Gastroesophageal sphincter (tissue), 4 donors: ENCODE measurements around the gene ASIC3. TPM values are rescaled to one million over a fixed set of nuclear protein-coding genes. Genes with fewer than 3 reads are reported as not detected.

ENCODE experiments used
- ATAC-seq: fragments of 150-250 bp; one replicate; pipeline ENCODE4 v1.9.1; 2016; ENCODE audit warnings: mild to moderate bottlenecking, moderate library complexity
- H3K27ac ChIP-seq, 4 donors: fragments of 200-600 bp; sonication (generic) in 3 of 4; 1 replicate in 3 of 4; 2 replicates in 1 of 4; pipeline ENCODE4 v1.5.1; 2016 to 2019
- H3K27me3 ChIP-seq: fragments of 200-600 bp; sonication (generic); one replicate; pipeline ENCODE4 v1.5.1; 2019
- H3K36me3 ChIP-seq, 2 donors: fragments of 200-600 bp; sonication (generic); one replicate each; pipeline ENCODE4 v1.5.1; 2019; ENCODE audit warnings: control low read depth in 1 of 2
- H3K4me1 ChIP-seq, 3 donors: fragments of 200-600 bp; sonication (generic); 1 replicate in 2 of 3; 2 replicates in 1 of 3; pipeline ENCODE4 v1.5.1; 2016 to 2019; ENCODE audit warnings: control low read depth in 2 of 3
- H3K4me3 ChIP-seq, 2 donors: fragments of 200-600 bp; sonication (generic); one replicate each; pipeline ENCODE4 v1.5.1; 2019; ENCODE audit warnings: mild to moderate bottlenecking in 1 of 2, moderate library complexity in 1 of 2
- H3K9me3 ChIP-seq, 3 donors: fragments of 200-600 bp; sonication (generic); one replicate each; pipeline ENCODE4 v1.5.1; 2017 to 2019; ENCODE audit warnings: control low read depth in 2 of 3
- CTCF ChIP-seq, 4 experiments: fragments of 200-600 bp in 2 of 4; fragments of 450-650 bp in 2 of 4; sonication (generic) in 1 of 4; IDR thresholded peaks; one replicate each; pipeline ENCODE4 v1.5.1; 2017 to 2019; ENCODE audit warnings: antibody characterized with exemption in 4 of 4, mild to moderate bottlenecking in 2 of 4, moderate library complexity in 2 of 4
- EP300 ChIP-seq: sonication (generic); formaldehyde crosslinking; IDR thresholded peaks from one replicate; pipeline ENCODE4 v1.6.1; 2017; ENCODE audit warnings: antibody characterized with exemption, mild to moderate bottlenecking
- POLR2A ChIP-seq, 2 donors: fragments of 450-650 bp; IDR thresholded peaks; one replicate each; pipeline ENCODE4 v1.6.1; 2017; ENCODE audit warnings: antibody characterized with exemption in 2 of 2, mild to moderate bottlenecking in 2 of 2, moderate library complexity in 1 of 2
- POLR2AphosphoS5 ChIP-seq: sonication (generic); formaldehyde crosslinking; IDR thresholded peaks from one replicate; pipeline ENCODE4 v1.6.1; 2017; ENCODE audit warnings: antibody characterized with exemption
- WGBS, 2 donors: methylation state at CpG; one replicate each; pipeline ENCODE4 v1.1.5; 2018; ENCODE audit warnings: low coverage in 1 of 2; 5-methylcytosine and 5-hydroxymethylcytosine counted together
- total RNA-seq, 4 donors: library from RNA; depleted of rRNA; stranded (reverse); fragments of >200 nt; gene quantifications; one replicate each; pipeline ENCODE4 v1.1.0, GENCODE V29; 2016

Gene ASIC3
- total RNA-seq, 4 donors from 2014 or later, result 1.7 to 3.1 (median 2.1) TPM; not detected in 1

- peaks cover 0 to 23% (median 4%) of the 10 kb centered on the region in 3 donors for H3K4me1 ChIP-seq
- peak; percentile 97 for ATAC-seq
- H3K27ac ChIP-seq, result peak within 1 kb of the TSS; percentile 16 to 90 (median 84)
- WGBS, 2 donors, result 0% methylated on average over 5 of the region's 53 CpGs; no CpG with 5 or more reads in 1 of the 2 donors
- H3K27me3 ChIP-seq, result peaks cover 8% of the 10 kb centered on the region
- TF ChIP-seq EP300 (no peak), CTCF (IDR thresholded peaks at IDR 0.05) (peak in 2 of 4 experiments; percentile 47 to 66), POLR2A (IDR thresholded peaks at IDR 0.05) (peak; percentile 15 to 16), POLR2AphosphoS5 (peak; percentile 48)
- H3K4me3 ChIP-seq, result peak within 1 kb of the TSS; percentile 37 to 73
- no peaks in the 10 kb centered on the region for H3K9me3 ChIP-seq
- peaks cover 0 to 22% of the 10 kb centered on the region in 2 donors for H3K36me3 ChIP-seq
Observed at GRCh38 chr7:151028131-151028947, 20.0 kb upstream of the ASIC3 start, which contains the start of gene ABCB8. ABCB8 (plus strand) TSS chr7:151028450; CDS start chr7:151028516, 66 bp downstream.

DNA sequence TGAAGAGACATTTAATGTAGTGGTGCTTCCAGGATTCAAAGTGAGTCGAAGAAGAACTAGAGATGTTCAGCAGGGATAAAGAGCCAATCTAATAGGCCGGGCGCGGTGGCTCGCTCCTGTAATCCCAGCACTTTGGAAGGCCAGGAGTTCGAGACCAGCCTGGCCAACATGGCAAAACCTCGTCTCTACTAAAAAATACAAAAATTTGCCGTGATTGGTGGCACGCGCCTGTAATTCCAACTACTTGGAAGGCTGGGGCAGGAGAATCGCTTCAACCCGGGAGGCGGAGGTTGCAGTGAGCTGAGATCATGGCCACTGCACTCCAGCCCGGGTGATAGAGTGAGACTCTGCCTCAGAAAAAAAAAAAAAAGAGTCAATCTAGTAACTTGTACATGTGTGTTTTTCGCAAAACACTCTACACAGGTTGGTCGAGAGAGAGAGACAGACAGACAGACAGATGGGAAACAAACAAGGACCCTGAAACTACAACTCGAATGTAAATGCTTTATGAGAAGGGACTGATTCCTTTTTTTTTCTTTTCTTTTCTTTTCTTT, 19.3 kb upstream of the ASIC3 start:
- Histone ChIP-seq H3K36me3 (peaks cover 0 to 28% of the 10 kb centered on the region in 2 donors), H3K4me1 (peaks cover 0 to 23% (median 4%) of the 10 kb centered on the region in 3 donors), H3K27ac (peak overlapping the region; percentile 16 to 90 (median 84)), H3K9me3 (no peaks in the 10 kb centered on the region), H3K4me3 (peak overlapping the region; percentile 37 to 73), H3K27me3 (peaks cover 1% of the 10 kb centered on the region)
- no peak for TF ChIP-seq CTCF (IDR thresholded peaks at IDR 0.05)
- no peak for TF ChIP-seq POLR2A (IDR thresholded peaks at IDR 0.05)
- no peak for TF ChIP-seq POLR2AphosphoS5
- TF ChIP-seq EP300, result no peak
- 48 to 92% methylated on average over 2 to 14 of the region's 17 CpGs for WGBS, 2 donors
- no peak for ATAC-seq

DNA sequence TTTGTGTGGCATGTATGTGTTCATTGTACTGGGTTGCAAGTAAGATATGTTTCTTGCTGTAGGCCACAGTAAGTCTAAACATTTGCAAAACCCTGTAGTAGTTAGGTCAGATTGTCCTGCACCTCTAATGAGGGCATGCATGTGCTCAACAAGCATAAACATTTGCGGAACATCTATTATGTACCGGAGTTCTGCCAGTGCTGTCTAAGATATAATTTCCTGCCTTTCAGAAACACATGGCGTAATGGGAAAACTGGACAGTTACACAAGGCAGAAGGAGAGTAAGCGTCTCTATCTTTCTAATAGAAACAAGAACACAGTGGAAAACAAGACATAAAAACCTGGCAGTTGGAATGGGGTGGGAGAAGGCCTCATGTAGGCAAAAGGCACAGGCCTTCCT, 17.3 kb upstream of the ASIC3 start:
- 75 to 100% methylated on average over 3 to 4 of the region's 4 CpGs for WGBS, 2 donors
- peaks cover 0 to 48% of the 10 kb centered on the region in 2 donors for H3K36me3 ChIP-seq
- TF ChIP-seq EP300, result no peak
- no peak for TF ChIP-seq CTCF (IDR thresholded peaks at IDR 0.05)
- TF ChIP-seq POLR2A (IDR thresholded peaks at IDR 0.05), result no peak
- TF ChIP-seq POLR2AphosphoS5, result peak; percentile 6

DNA sequence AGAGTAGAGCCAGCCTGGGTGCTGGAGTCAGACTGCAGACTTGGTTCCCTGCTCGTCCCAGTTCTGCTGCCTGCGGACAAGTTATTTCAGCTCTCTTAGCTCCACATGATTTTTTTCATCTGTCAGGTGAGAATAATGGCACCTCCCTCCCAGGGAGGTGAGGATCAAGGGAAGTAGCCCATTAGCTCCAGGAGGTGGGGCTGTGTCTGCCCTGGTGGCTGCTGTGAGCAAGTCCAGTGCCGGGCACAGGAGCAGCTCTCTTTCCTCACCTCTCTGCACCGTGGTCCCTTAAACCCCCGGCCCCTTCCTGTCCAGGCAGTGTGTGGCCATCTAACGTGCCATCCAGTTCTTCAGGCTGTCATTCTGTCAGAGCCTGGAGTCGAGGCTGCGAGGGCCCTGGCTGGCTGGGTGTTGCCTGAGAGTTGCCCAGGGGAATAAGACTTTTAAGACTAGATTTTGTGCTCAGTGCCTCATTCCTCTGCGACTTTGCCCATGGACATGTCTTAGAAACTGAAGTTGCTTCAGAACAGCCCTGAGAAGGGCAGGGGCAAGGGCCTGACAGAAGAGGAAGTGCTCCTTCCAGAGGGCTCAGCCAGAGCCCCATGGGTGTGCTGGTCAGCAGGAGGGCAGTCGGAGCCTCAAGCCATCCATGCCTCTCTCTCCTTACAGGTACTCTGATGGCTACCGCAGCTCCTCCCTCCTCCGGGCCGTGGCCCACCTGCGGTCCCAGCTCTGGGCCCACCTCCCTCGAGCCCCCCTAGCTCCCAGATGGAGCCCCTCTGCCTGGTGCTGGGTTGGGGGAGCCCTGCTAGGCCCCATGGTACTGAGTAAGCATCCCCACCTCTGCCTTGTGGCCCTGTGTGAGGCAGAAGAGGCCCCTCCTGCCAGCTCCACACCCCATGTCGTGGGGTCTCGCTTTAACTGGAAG, 15.1 kb upstream of the ASIC3 start:
- TF ChIP-seq POLR2AphosphoS5, result no peak
- no peak for TF ChIP-seq EP300
- TF ChIP-seq CTCF (IDR thresholded peaks at IDR 0.05), result no peak
- TF ChIP-seq POLR2A (IDR thresholded peaks at IDR 0.05), result no peak
- no peak overlapping the region for H3K4me3 ChIP-seq
- H3K9me3 ChIP-seq, result no peaks in the 10 kb centered on the region
- no peaks in the 10 kb centered on the region for H3K27me3 ChIP-seq
- no peak for ATAC-seq
- H3K4me1 ChIP-seq, result peaks cover 0 to 17% (median 4%) of the 10 kb centered on the region in 3 donors
- 58 to 80% methylated on average over 3 to 4 of the region's 17 CpGs for WGBS, 2 donors
- no peak overlapping the region for H3K27ac ChIP-seq
- peaks cover 0 to 68% of the 10 kb centered on the region in 2 donors for H3K36me3 ChIP-seq

More for the DNA sequence above, 17.3 kb upstream of the ASIC3 start:
- no peaks in the 10 kb centered on the region for H3K9me3 ChIP-seq
- H3K27ac ChIP-seq, result no peak overlapping the region
- no peak for ATAC-seq
- H3K4me3 ChIP-seq, result no peak overlapping the region
- no peaks in the 10 kb centered on the region for H3K27me3 ChIP-seq
- peaks cover 0 to 23% (median 4%) of the 10 kb centered on the region in 3 donors for H3K4me1 ChIP-seq
